ENCODE measurements around the gene FOXP4. TPM values are rescaled to one million over a fixed set of nuclear protein-coding genes. Genes with fewer than 3 reads are reported as not detected.
A peak's percentile ranks its signal among the peaks of the same experiment; 100 is the strongest.

The FOXP4 gene
- total RNA-seq, 1 experiment from 2014 or later: 32.3 TPM

DNA sequence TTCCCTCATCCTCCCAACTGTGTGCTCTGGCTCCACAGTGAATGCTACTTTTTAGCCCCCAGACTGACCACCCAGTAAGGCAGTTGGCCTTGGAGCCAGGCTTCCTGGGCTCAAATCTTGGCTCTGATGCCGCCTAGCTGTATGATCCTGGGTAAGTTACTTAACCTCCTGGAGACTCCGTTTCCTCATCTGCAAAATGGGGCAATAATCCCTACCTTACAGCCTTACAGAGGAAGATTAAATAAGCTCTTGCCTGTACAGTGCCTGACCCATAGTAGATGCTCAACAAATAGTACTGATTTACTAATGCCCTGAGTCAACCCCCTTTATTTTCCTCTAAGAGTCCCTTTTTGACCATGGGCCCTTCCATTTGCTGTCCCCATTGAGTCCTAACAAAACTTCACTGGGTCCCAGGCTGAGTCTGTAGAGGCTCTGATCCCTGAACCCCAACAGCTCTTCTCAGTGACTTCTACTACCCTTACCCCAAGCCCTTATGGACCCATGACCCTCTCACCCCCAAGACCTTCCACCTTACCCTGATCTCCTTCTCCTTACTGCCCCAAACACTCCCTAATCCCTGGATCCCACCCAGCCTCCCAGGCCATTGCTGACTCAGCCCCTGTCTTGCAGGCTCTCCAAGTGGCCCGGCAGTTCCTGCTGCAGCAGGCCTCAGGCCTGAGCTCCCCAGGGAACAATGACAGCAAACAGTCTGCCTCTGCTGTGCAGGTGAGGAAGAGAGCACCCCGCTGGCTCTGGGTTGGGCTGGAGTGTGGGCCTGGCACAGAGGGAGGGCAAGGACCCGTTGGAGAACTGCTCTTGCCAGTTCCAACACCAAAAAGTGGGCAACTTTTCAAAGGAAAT is 31.4 kb downstream of the FOXP4 start:
- H3K9me3 ChIP-seq (ENCODE audit: control insufficient read depth in 1 of 2, insufficient read depth in 1 of 2, low read depth in 1 of 2, low read length in 2 of 2): no peaks in the 10 kb centered on the region
- H4K20me1 ChIP-seq (ENCODE audit: insufficient read depth): no peaks in the 10 kb centered on the region
- ChIA-PET POLR2A (no interaction called here), CTCF (no interaction called here), RAD21 (ENCODE audit: low non-redundant PET in 1 of 2, low total read pairs in 2 of 2, uncharacterized antibody in 2 of 2, unreplicated experiment in 2 of 2) (no interaction called here)
- DNase-seq (ENCODE audit: low read depth, low spot score) (peak; percentile 48), ATAC-seq (peak; percentile 81)
- 0 out of 4 replicates have a peak overlapping the region, but pooled peaks of 1 of the 2 experiments have one; percentile 13 for H3K4me3 ChIP-seq (replicated peaks in 1 of 2; ENCODE audit: low read depth in 1 of 2, low read length in 2 of 2)
- no peak overlapping the region for H2AFZ ChIP-seq (ENCODE audit: low read depth, low read length, poor library complexity, severe bottlenecking)
- H3K4me2 ChIP-seq (ENCODE audit: low read length): peak overlapping the region; percentile 58
- peaks cover 46 to 53% of the 10 kb centered on the region in 2 experiments for H3K4me1 ChIP-seq (ENCODE audit: control insufficient read depth in 1 of 2, insufficient read depth in 2 of 2, low read length in 2 of 2)
- H3K79me2 ChIP-seq (ENCODE audit: insufficient read depth, low read length): no peaks in the 10 kb centered on the region; the same call in 1 of the 2 replicates
- peak overlapping the region; percentile 63 for H3K27ac ChIP-seq (ENCODE audit: low read depth, low read length)
- no peaks in the 10 kb centered on the region for H3K27me3 ChIP-seq (ENCODE audit: insufficient read depth, low read length)
- intact Hi-C loops (cut with micrococcal nuclease): no loop called here
- H3K9me2 ChIP-seq (ENCODE audit: insufficient read depth): no peaks in the 10 kb centered on the region
- no peaks in the 10 kb centered on the region; a peak in 1 of 4 replicates for H3K36me3 ChIP-seq (ENCODE audit: control insufficient read depth in 1 of 2, insufficient read depth in 2 of 2, low read length in 2 of 2)
- H3K9ac ChIP-seq (ENCODE audit: low read length): peak overlapping the region; percentile 34; the same call in 1 of the 2 replicates
- TF ChIP-seq EZH2 (IDR thresholded peaks at IDR 0.05): no peak
- peak; percentile 66 for TF ChIP-seq SP1 (IDR thresholded peaks at IDR 0.05; ENCODE audit: low read depth)
- TF ChIP-seq ZFX (IDR thresholded peaks at IDR 0.05): peak; percentile 29; the same call in 1 of the 2 replicates
- no peak for TF ChIP-seq EGR1 (IDR thresholded peaks at IDR 0.05; ENCODE audit: low read depth)
- no peak for TF ChIP-seq YY1 (IDR thresholded peaks at IDR 0.05; ENCODE audit: extremely low read depth, insufficient replicate concordance, low read depth, low read length)
- TF ChIP-seq TCF7L2 (IDR thresholded peaks at IDR 0.05; ENCODE audit: borderline replicate concordance, extremely low read depth, insufficient read depth, insufficient read length): peak; percentile 51
- no peak for TF ChIP-seq CBX3 (IDR thresholded peaks at IDR 0.05; ENCODE audit: low read depth)
- TF ChIP-seq, protein P1, sequence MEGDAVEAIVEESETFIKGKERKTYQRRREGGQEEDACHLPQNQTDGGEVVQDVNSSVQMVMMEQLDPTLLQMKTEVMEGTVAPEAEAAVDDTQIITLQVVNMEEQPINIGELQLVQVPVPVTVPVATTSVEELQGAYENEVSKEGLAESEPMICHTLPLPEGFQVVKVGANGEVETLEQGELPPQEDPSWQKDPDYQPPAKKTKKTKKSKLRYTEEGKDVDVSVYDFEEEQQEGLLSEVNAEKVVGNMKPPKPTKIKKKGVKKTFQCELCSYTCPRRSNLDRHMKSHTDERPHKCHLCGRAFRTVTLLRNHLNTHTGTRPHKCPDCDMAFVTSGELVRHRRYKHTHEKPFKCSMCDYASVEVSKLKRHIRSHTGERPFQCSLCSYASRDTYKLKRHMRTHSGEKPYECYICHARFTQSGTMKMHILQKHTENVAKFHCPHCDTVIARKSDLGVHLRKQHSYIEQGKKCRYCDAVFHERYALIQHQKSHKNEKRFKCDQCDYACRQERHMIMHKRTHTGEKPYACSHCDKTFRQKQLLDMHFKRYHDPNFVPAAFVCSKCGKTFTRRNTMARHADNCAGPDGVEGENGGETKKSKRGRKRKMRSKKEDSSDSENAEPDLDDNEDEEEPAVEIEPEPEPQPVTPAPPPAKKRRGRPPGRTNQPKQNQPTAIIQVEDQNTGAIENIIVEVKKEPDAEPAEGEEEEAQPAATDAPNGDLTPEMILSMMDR (IDR thresholded peaks at IDR 0.05 in 2 of 3, conservative IDR thresholded peaks at IDR 0.05 in 1 of 3; ENCODE audit: borderline replicate concordance in 1 of 3, insufficient read depth in 1 of 3, low read depth in 2 of 3, low read length in 2 of 3): no peak
- no peak; the same call in 1 of the 2 replicates for TF ChIP-seq RAD21 (IDR thresholded peaks at IDR 0.05; ENCODE audit: low read depth)
- TF ChIP-seq FOSL1 (IDR thresholded peaks at IDR 0.05; ENCODE audit: low read depth): no peak; the same call in 1 of the 2 replicates
- no peak for TF ChIP-seq CEBPB (IDR thresholded peaks at IDR 0.05; ENCODE audit: low read depth)
- no peak for TF ChIP-seq ELF1 (IDR thresholded peaks at IDR 0.05; ENCODE audit: borderline replicate concordance, low read depth)
- TF ChIP-seq ZNF274 (IDR thresholded peaks at IDR 0.05; ENCODE audit: low read depth, low read length): no peak
- TF ChIP-seq JUND (IDR thresholded peaks at IDR 0.05): no peak; the same call in 1 of the 2 replicates
- TF ChIP-seq SRF (IDR thresholded peaks at IDR 0.05; ENCODE audit: low read depth): no peak
- TF ChIP-seq, protein P2, sequence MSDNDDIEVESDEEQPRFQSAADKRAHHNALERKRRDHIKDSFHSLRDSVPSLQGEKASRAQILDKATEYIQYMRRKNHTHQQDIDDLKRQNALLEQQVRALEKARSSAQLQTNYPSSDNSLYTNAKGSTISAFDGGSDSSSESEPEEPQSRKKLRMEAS (IDR thresholded peaks at IDR 0.05): no peak
- TF ChIP-seq, protein P3, sequence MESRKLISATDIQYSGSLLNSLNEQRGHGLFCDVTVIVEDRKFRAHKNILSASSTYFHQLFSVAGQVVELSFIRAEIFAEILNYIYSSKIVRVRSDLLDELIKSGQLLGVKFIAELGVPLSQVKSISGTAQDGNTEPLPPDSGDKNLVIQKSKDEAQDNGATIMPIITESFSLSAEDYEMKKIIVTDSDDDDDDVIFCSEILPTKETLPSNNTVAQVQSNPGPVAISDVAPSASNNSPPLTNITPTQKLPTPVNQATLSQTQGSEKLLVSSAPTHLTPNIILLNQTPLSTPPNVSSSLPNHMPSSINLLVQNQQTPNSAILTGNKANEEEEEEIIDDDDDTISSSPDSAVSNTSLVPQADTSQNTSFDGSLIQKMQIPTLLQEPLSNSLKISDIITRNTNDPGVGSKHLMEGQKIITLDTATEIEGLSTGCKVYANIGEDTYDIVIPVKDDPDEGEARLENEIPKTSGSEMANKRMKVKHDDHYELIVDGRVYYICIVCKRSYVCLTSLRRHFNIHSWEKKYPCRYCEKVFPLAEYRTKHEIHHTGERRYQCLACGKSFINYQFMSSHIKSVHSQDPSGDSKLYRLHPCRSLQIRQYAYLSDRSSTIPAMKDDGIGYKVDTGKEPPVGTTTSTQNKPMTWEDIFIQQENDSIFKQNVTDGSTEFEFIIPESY (IDR thresholded peaks at IDR 0.05; ENCODE audit: extremely low read depth, insufficient replicate concordance, low read length): no peak
- 0 out of 2 replicates have a peak, but pooled peaks have one; percentile 27 for TF ChIP-seq POLR2AphosphoS5 (IDR thresholded peaks at IDR 0.05; ENCODE audit: low read depth, low read length)
- TF ChIP-seq EZH2phosphoT487 (IDR thresholded peaks at IDR 0.05; ENCODE audit: borderline replicate concordance): no peak
- no TSS peak for BruUV-seq (replicated peaks)

Measured in HCT116 (cell line).